CD4-positive, alpha-beta T cell treated with Interleukin-17A for 4 hours (primary cell): ENCODE results near the gene ANKS1B.

Experiments
- DNase-seq: peaks from one replicate; pipeline ENCODE4 v3.0.0-alpha.2; 2020; ENCODE audit warnings: mixed read lengths

Gene ANKS1B

DNA sequence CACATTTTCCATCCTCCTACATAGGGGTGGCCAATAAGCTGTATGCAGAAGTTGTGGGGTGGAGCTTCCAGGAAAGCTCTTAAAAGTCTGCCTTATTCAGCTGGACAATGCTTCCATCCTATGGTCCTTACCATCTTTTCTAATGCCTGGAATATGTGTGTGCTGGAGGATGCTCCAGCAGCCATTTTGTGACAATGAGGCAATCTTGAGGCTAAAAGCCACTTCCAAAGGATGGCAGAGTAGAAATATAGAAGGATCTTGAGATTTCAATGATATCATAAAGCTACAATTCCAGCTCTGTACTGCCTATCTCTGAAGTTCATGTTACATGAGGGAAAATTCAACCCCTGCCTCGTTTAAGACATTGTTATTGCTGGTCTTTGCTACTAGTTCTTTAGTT is 1244.0 kb downstream of the ANKS1B start:
- no peak for DNase-seq

GRCh38 chr12:98738539-98738938 is 1246.2 kb downstream of the ANKS1B start:
- no peak for DNase-seq

GRCh38 chr12:98738002-98738401 is 1246.7 kb downstream of the ANKS1B start:
- DNase-seq = no peak

DNA sequence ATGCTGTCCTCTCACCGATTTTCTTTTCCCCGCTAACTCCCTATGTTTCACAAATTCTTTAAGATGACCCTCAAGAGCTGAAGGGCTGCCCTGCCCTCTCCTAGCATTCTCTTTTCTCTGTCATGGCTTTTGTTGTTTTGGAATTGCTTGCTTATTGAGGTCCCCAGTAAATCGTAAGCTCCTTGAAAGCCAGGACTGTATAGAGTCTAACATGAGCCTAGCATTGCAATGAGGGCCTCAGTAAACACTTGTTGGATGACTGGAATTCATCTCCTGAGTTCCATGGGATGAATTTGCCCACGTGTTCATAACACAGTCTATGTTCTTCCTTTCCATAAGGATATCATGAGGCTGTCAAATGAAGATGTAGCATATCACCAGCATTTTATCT is 1247.4 kb downstream of the ANKS1B start:
- no peak for DNase-seq

GRCh38 chr12:98736352-98737321 is 1248.1 kb downstream of the ANKS1B start:
- DNase-seq = no peak

- no peak for DNase-seq
Observed at GRCh38 chr12:98735821-98736220, 1248.9 kb downstream of the ANKS1B start.

- no peak for DNase-seq
Observed at GRCh38 chr12:98733667-98734350, 1250.9 kb downstream of the ANKS1B start.

GRCh38 chr12:98730412-98730811 is 1254.3 kb downstream of the ANKS1B start:
- no peak for DNase-seq

DNA sequence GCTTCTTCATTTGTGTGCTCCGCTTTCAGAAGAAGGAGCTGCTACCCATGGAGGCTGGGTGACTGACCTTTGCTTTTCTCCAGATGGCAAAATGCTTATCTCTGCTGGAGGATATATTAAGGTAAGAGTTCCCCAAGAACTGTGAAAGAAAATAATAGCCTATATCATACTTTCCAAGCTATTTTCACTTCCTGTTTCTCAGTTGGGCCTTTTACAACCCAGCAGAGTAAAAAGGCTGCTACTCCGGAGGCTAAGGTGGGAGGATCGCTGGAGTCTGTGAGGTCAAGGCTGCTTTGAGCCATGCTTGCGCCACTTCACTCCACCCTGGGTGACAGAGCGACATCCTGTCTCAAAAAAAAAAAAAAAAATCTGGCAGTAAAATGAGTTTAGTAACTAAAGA is 1257.5 kb downstream of the ANKS1B start:
- no peak for DNase-seq

DNA sequence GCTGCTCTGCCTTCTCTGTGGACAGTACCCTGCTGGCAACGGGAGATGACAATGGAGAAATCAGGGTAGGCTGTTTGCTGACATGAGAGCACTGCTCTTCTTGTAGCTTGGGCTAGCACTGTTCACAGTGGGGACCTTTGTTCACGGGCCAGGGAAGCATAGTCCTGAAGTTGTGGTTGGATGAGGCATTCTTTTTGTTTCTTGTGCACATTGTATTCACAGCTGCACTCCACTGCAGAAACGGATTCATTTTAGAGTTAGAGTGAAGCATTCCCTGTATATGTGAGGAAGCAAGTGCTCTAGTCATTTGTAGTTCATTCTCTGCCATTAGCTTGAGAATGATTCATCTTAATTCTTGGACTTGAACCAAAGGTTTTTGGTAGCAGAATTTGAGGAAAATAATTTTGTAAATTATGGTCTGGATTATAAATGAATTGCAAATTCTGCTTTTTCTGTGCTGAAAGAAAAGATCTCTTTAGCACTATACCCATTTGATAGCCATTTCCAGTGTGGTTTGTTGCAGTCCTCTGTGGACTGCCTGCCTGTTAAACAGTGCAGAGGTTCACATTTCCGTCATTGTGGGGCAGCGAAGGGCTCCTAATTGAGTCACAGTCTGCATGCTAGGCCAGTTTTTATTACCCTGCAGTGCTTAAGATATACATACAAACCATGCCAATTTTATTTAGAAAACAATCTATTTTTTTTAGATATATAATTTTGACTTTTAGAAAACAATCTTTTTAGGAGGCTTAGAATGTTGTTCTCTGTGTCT is 1259.1 kb downstream of the ANKS1B start:
- DNase-seq = peak; percentile 45

DNA sequence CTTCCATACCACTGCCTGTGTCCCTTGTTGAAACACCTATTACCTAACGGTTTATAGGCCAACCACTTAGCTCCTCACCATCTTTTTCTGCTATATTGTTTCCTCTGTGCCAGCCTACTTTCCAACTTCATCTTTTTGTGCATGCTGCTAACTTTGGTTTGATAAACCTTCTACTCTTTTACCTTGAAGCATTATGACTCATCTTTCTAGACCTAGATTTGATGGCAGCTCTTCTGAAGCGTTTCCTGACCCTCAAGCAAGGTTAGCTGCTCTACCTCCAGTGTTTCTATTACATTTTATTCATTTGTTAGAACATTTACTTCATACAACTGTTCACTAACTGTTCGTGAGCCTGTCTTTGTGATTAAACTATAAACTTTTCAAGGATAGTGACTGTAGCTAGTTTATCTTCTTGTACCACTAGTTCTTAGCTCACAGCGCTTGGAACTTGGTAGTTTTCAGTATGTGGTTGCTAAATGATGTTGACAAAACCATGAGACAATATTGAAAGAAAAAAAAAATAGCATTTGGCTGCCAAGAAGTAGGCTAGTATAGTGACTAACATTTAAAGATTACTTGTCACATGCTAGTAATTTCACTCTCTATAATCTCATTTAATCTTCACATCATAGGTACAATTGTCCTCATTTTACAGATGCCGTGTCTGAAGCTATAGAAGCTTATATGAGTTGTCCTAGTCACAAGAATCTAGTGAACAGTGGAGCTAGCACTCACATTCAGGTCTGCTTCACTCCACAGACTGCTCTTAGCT is 1260.2 kb downstream of the ANKS1B start:
- no peak for DNase-seq

GRCh38 chr12:98721204-98721702 is 1263.5 kb downstream of the ANKS1B start:
- DNase-seq = no peak

GRCh38 chr12:98719515-98720504 is 1264.9 kb downstream of the ANKS1B start:
- DNase-seq = no peak

- no peak for DNase-seq
Observed at GRCh38 chr12:98714426-98714825, 1270.3 kb downstream of the ANKS1B start.

GRCh38 chr12:98709022-98709421 is 1275.7 kb downstream of the ANKS1B start:
- DNase-seq = no peak

- no peak for DNase-seq
Observed at GRCh38 chr12:98701166-98701565, 1283.6 kb downstream of the ANKS1B start.

- DNase-seq = no peak
Observed at GRCh38 chr12:98699586-98699985, 1285.2 kb downstream of the ANKS1B start.

DNA sequence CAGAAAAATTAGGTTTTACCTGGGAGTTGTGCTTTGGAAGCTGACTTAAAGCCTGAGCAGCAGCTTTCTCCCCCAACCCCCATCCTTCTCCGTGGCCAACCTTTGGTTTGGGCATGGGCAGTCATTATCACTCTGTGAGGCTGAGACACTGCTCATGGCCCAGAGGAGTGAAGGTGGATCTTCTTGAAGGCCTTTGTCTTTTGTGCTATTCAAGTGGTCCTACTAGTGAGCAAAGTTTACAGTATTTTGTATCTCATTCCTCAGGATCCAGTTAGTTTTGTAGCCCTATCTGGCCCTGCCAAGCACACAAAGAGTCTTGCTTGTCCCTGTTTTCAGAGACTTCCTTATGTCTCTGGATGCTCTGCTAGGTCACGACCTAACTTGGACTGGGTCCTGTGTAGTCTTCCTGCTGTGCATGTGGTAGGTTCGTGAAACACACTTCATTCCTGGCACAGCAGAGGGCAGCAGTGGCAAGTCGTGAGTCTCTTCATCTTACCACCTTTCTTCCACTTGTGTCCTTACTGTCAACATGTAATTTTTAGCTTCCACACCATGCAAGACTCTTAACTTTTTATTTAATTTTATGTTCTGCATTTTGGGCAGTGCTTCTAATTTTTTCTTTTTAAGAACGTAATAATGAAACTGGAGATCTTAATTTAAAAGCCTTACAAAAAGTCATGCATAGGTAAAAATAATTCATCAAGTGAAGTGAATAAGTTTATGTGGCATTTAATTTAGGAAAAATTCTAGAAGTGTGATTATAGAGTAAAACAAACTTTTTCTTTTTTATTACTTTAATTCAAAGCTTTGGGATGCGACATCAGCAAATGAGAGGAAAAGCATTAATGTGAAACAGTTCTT is 1285.9 kb downstream of the ANKS1B start:
- peak; percentile 24 for DNase-seq

- DNase-seq = no peak
Observed at GRCh38 chr12:98697209-98697608, 1287.5 kb downstream of the ANKS1B start.
